Non-pigmented ciliary epithelial cell (primary cell): ENCODE data around the gene FGF3.

Experiments
- DNase-seq: peaks from one replicate; pipeline ENCODE4 v3.0.0-alpha.2; 2010; ENCODE audit warnings: low read depth

The FGF3 gene

GRCh38 chr11:69803604-69804218 is 15.5 kb downstream of the FGF3 start:
- DNase-seq, result no peak

DNA sequence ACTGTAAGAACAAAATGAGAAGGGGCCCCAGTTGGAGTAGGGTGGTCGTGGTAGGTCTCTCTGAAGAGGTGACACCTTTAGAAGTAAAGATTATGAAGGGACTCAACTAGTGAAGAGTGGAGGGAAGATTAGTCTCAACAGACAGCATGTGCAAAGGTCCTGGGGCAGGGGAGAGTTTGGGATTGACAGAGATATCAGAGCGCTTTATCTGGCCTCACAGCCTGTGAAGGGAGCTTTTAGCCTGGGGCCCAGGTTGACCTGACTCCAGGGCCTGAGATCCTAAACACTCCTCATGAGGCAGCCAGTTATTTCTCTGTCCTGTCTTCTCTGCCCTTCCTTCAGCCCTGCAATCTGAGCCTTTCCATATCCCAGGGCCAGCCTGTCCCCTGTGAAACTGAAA is 16.2 kb downstream of the FGF3 start:
- no peak for DNase-seq

GRCh38 chr11:69802590-69802989 is 16.6 kb downstream of the FGF3 start:
- no peak for DNase-seq

DNA sequence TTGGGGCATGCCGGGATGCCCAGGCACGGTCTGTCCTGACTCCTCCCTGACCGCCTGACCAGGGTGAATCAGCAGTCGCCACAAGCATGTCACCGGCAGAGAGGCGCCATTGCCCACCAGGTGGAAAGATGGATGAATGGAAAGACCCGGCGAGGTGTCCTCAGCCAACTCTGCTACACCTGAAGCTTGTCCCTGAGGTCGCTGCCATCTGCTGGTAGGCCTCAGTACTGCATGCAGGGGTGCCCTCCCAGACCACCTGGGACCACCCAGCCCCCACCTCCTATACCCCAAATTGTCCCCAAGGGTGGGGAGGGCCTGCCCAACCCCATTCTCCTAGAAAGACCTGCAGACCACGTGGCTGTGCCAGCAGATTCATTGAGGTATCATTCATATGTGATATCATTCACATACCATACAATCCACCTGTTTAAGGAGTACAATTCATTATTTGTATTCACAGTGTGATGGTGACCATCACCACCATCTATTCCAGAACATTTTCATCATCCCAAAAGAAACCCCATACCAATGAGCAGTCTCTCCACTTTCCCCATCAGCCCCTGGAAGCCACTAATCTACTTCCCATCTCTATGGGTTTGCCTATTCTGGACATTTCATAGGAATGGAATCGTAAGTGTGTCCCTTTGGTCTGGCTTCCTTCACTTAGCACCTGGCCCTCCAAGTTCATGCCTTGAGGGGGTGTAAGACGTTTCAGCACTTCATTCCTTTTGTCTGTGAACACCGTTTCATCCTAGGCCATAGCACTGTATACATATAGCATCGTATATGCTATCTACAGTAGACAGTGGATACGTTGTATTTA is 17.5 kb downstream of the FGF3 start:
- no peak for DNase-seq

DNA sequence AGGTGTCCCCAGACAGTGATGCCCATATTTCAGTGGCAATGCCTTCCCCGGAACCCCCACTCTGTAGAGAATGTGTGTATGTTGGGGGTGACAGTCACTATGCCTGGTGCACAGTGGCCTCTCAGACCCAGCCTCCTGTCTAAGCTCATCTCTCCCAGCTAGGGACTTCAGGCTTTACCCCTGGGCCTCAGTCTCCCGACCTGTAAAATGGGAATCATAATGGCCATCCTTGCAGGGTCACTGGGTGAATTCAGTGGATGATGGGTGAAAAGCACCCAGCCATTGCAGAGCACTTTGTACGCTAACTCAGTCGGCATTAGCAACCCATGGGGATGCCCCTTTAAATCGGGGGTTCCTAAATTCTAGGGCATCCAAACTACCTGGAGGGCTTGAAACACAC is 18.9 kb downstream of the FGF3 start:
- DNase-seq, result no peak

- DNase-seq, result no peak
Observed at GRCh38 chr11:69799582-69799981, 19.6 kb downstream of the FGF3 start.

- no peak for DNase-seq
Observed at GRCh38 chr11:69799097-69799496, 20.1 kb downstream of the FGF3 start.

- no peak for DNase-seq
Observed at GRCh38 chr11:69797737-69798528, 21.3 kb downstream of the FGF3 start.

DNA sequence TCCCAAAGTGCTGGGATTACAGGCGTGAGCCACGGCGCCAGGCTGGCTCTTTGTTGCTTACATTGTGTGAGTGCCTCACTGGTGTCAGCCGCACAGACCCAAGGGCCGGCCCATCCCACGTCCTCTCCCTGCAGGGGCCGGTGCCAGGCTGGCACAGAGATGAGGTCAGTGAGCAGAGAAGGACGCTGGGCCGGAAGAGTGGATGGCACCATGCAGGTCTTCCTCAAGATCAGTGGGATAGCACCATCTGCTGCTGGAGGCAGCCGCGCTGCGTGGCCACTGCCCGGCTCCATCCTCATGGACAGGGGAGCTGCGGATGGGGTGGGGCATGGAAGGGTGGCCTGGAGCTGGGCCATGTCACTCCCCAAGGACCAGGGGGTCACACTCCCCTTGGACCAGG is 22.1 kb downstream of the FGF3 start:
- DNase-seq, result no peak

DNA sequence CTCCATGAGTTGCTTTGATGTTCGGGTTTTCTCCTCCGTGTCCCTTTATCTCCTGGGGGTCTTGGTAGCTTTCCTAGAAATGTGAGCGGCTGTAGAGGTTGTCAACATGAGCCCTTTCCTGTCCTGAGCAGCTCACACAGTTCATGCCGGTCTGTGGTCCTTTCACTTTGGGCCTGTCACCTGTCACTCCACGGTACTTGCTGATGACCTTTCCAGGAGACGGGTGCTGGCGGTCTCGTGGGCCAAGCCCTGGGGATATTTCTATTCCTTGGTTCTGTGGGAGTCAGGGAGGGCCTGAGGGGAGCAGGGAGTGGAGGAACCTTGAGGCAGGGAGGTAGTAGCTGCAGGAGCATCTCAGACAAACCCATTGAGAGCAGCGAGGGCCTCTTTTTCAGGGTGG is 23.2 kb downstream of the FGF3 start:
- DNase-seq, result no peak

- no peak for DNase-seq
Observed at GRCh38 chr11:69791276-69792180, 27.7 kb downstream of the FGF3 start.

GRCh38 chr11:69788956-69789355 is 30.3 kb downstream of the FGF3 start:
- DNase-seq, result no peak

DNA sequence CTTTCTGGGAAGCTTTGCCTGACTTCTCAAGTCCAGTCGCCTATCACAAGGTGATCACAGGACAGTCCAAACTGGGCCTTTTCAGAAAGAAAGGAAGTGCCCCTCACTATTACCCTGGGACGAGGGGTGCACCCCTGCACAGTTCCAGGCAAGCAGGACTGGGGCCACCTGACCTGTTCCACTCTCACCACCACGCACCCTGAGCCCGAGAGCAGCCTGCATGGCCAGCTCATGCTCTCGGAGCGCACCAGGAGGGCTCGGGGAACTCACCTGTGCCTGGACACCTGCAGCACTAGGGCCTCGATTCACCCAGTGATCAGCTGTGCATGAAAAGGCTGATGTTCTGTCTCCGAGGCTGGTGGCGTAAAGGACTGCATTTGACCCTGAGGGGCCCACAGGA is 31.3 kb downstream of the FGF3 start:
- no peak for DNase-seq

DNA sequence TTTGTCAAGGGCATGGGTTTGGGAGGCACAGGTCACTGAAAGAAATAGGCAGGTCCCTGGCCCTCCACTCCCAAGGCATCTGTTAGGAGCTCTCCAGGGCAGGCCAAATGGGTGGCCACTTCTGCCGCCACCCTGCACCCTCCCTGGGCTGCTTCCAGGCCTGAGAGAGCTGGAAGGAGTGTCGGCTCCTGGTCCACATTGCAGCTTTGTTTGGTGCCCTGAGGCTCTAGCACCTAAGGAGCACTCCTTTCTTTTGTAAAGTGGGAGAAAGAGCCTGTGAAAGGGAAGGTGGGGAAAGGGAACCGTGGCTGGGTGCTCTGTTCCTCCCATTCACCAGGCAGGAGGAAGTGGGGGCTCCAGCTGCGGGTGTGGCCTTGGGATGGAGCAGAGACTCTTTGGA is 31.8 kb downstream of the FGF3 start:
- DNase-seq, result no peak

DNA sequence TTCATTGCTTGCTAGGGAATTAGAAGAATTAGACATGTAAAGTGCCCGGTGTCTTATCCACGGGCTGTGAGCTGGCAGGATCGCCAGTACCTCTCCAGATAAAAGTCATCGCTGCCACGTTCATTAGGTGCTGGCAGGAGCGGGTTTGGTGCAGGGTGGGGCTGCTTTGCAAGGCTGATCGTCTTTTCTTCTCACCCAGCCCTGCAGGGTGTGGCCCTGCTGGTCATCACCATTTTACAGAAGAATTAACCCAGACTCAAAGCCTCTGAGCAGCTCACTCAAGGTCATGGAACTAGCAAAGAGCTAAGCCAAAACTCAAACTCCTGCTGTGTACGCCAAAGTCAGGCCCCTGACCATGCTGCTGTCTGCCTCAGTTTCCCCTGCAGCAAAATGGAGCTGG is 38.0 kb downstream of the FGF3 start:
- no peak for DNase-seq

- no peak for DNase-seq
Observed at GRCh38 chr11:69778373-69778772, 40.8 kb downstream of the FGF3 start.

DNA sequence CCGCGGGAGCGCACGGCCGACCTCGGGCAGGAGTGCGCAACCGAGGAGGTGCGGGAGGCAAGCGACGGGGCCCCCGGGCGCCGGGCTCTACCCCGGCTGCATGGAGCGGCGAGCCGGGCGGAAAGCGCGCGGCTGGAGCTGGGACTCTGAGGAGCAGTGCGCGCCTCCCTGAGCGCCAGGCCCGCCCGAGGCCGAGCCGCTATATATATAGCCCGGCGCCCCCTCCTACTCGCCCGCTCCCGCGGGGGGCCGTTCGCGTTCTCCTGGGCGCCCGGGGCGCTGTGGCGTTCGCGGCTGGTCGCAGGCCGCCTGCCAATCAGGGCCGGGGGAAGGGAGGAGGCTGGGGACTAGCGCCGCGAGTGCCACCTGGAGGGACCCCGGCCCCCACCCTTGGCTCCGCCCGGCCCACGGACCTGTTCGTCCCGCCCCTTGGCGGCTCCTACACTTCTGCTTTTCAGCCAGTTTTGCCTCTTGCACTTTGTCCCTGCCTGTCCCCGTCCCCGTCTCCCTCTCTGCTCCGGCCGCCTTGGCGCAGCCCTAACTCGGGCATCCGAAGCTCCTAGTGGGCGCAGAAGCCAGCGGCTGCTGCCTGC is 44.0 kb downstream of the FGF3 start, which contains the start of gene FGF4:
Gene FGF4, minus strand, starts transcription at position 179 of the 593 bp plus-strand sequence. CDS start 257 bp downstream, outside the sequence.
- DNase-seq, result no peak

DNA sequence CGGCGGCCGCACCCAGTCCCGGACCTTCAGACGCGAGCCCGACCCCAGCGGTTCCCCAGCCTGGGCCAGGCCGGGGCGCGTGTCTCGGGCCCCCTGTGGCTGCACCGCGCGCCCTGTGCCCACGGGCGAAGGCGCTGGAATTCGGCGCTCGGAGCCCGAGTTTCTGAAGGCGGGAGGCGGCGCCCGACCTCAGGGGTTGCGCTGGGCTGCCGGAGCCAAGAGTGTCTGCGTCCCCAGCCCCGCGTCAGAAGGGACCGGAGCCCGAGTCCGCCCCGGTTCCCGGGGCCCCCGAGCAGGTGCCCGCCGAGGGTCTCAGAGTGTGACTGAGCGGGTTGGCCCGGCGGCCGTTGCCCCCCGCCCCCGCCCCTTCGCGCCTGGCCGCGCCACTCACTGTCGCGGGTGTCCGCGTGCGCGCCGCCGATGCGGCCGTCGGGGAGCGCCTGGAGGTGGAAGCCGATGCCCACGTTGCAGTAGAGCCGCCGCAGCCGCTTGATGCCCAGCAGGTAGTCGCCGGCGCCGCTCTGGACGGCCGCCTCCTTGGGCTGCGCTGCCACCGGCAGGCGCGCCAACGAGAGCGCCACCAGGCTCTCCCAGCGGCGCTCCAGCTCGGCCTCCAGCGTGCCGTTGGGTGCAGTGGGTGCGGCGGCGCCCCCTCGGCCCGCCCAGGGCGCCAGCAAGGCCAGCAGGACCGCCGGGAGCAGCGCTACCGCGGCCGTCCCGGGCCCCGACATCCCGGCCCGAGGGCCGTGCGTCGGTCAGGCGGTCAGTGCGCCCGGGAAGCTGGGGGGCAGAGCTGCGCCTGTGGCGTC is 44.7 kb downstream of the FGF3 start:
- no peak for DNase-seq

- no peak for DNase-seq
Observed at GRCh38 chr11:69773626-69774353, 45.4 kb downstream of the FGF3 start.

GRCh38 chr11:69771466-69771865 is 47.8 kb downstream of the FGF3 start:
- no peak for DNase-seq
